Right atrium auricular region (tissue), 2 donors: Measurements from ENCODE around the gene CTSF. TPM values are rescaled to one million over a fixed set of nuclear protein-coding genes. Genes with fewer than 3 reads are reported as not detected.

Experiments used
- DNase-seq: peaks from one replicate; pipeline ENCODE4 v3.0.0-alpha.2; 2019; ENCODE audit warnings: low spot score
- H3K27ac ChIP-seq, 2 donors: fragments of 200-600 bp; sonication (generic); 1 replicate in 1 of 2; 2 replicates in 1 of 2; pipeline ENCODE4 v1.5.1; 2016 to 2019
- H3K27me3 ChIP-seq, 2 donors: fragments of 200-600 bp; sonication (generic); one replicate each; pipeline versions ENCODE4 v1.5.1 to v1.6.0; 2017 to 2019
- H3K36me3 ChIP-seq: fragments of 200-600 bp; sonication (generic); one replicate; pipeline ENCODE4 v1.5.1; 2016
- H3K4me1 ChIP-seq, 2 donors: fragments of 200-600 bp; sonication (generic); one replicate each; pipeline versions ENCODE4 v1.5.1 to v1.6.0; 2017 to 2019
- H3K4me3 ChIP-seq, 2 donors: fragments of 200-600 bp; sonication (generic); 1 replicate in 1 of 2; 2 replicates in 1 of 2; pipeline ENCODE4 v1.5.1; 2017 to 2019; ENCODE audit warnings: mild to moderate bottlenecking in 1 of 2, moderate library complexity in 1 of 2
- H3K9me3 ChIP-seq, 2 donors: fragments of 200-600 bp; sonication (generic); one replicate each; pipeline ENCODE4 v1.5.1; 2019
- CTCF ChIP-seq, 2 donors: fragments of 200-600 bp; sonication (generic); IDR thresholded peaks; one replicate each; pipeline ENCODE4 v1.5.1; 2019; ENCODE audit warnings: antibody characterized with exemption in 2 of 2
- total RNA-seq, 2 donors: library from RNA; depleted of rRNA; stranded (reverse); fragments of >200 nt; gene quantifications; one replicate each; pipeline ENCODE4 v1.1.0, GENCODE V29; 2016

CTSF gene
- total RNA-seq, 2 donors from 2014 or later, result 79.1 to 124 TPM

- no peaks in the 10 kb centered on the region for H3K27me3 ChIP-seq
- no peaks in the 10 kb centered on the region for H3K36me3 ChIP-seq
- H3K4me3 ChIP-seq, result no peak overlapping the region
- H3K9me3 ChIP-seq, result no peaks in the 10 kb centered on the region
- no peak for DNase-seq
- TF ChIP-seq CTCF (IDR thresholded peaks at IDR 0.05), result no peak
- H3K27ac ChIP-seq, result no peak overlapping the region
- peaks cover 0 to 11% of the 10 kb centered on the region in 2 donors for H3K4me1 ChIP-seq
Measured at GRCh38 chr11:66550887-66551286, 17.5 kb downstream of the CTSF start.

GRCh38 chr11:66549696-66550095 lies 18.7 kb downstream of the CTSF start:
- no peak overlapping the region for H3K27ac ChIP-seq
- H3K9me3 ChIP-seq, result no peaks in the 10 kb centered on the region
- no peak for TF ChIP-seq CTCF (IDR thresholded peaks at IDR 0.05)
- no peak overlapping the region for H3K4me3 ChIP-seq
- no peaks in the 10 kb centered on the region for H3K27me3 ChIP-seq
- H3K36me3 ChIP-seq, result no peaks in the 10 kb centered on the region
- peaks cover 0 to 21% of the 10 kb centered on the region in 2 donors for H3K4me1 ChIP-seq
- DNase-seq, result no peak

DNA sequence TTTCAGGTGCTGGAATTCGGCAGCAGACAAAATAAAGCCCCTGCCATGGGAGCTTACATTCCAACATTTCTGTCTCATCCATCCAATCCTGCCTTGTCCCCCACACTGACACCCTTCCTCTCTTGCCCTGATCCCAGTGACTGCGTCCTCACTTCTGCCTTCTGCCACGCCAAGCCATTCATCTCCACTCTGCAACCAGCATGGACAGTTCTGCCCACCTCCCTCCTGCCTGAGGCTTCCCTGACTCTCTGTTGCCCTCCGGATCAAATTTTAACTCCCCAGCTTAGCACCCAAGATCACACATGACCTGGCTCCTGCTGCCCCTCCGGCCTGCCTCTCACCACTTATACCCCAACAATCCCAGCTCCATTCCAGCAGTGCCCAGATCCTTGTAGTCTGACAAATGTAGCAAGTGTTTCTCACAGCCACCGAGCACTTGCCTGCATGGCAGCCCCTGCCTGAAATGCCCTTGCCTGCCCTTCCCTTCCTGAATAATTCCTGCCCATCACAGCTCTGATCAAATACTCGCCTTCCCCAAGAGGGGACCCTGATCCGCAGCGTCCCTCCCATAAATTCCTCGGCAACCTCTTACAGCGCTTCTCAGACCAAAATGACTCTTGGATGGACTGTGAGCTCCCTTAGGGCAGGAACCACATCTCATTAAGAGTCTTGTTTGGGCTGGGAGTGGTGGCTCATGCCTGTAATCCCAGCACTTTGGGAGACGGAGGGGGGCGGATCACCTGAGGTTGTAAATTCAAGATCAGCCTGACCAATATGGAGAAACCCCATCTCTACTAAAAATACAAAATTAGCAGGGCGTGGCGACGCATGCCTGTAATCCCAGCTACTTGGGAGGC lies 19.4 kb downstream of the CTSF start:
- Histone ChIP-seq H3K27me3 (no peaks in the 10 kb centered on the region), H3K9me3 (no peaks in the 10 kb centered on the region), H3K4me1 (peaks cover 0 to 28% of the 10 kb centered on the region in 2 donors), H3K27ac (no peak overlapping the region), H3K4me3 (no peak overlapping the region), H3K36me3 (no peaks in the 10 kb centered on the region)
- TF ChIP-seq CTCF (IDR thresholded peaks at IDR 0.05), result no peak
- no peak for DNase-seq

DNA sequence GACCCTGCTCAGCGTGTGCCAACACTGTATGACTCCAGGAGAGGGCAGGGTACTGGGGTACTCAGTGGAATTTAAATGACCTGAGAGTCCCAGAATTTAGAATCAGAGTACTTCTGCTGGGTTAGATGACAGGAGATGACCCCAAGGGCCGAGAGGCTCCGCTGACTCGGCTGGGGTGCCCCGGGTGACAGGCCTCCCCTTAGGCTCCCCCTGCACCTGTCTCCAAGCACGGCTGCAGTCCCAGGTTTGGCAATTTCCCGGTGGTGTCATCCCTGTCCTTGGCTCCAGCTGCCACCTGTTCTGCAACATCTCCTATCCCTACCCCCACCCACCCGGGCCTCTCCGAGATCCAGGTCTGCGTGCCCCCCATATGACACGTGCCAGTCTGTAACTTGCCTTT lies 20.4 kb downstream of the CTSF start:
- H3K27me3 ChIP-seq, result no peaks in the 10 kb centered on the region
- peaks cover 0 to 37% of the 10 kb centered on the region in 2 donors for H3K4me1 ChIP-seq
- H3K9me3 ChIP-seq, result no peaks in the 10 kb centered on the region
- H3K36me3 ChIP-seq, result no peaks in the 10 kb centered on the region
- no peak for DNase-seq
- H3K27ac ChIP-seq, result no peak overlapping the region
- TF ChIP-seq CTCF (IDR thresholded peaks at IDR 0.05), result no peak
- H3K4me3 ChIP-seq, result no peak overlapping the region

GRCh38 chr11:66547662-66548009 lies 20.8 kb downstream of the CTSF start:
- H3K4me3 ChIP-seq, result no peak overlapping the region
- no peaks in the 10 kb centered on the region for H3K9me3 ChIP-seq
- H3K36me3 ChIP-seq, result no peaks in the 10 kb centered on the region
- DNase-seq, result no peak
- no peak overlapping the region for H3K27ac ChIP-seq
- TF ChIP-seq CTCF (IDR thresholded peaks at IDR 0.05), result no peak
- H3K27me3 ChIP-seq, result no peaks in the 10 kb centered on the region
- H3K4me1 ChIP-seq, result peaks cover 0 to 41% of the 10 kb centered on the region in 2 donors
